Pancreas (tissue), 10 donors: ENCODE results near the gene DDX1. TPM values are rescaled to one million over a fixed set of nuclear protein-coding genes. Genes with fewer than 3 reads are reported as not detected.

Experiments used
- ATAC-seq, 4 donors: fragments of 200-7000 bp; cut with Tn5 transposase; one replicate each; pipeline versions ENCODE4 v1.8.0 to v1.9.1; 2020; ENCODE audit warnings: mild to moderate bottlenecking in 4 of 4, moderate library complexity in 4 of 4
- DNase-seq, 6 donors: peaks; one replicate each; pipeline ENCODE4 v3.0.0-alpha.2; 2020
- FAIRE-seq: peaks from 2 replicates; lab custom pipeline; 2012; peaks lifted over from hg19 to GRCh38; lab: Jason Lieb, UNC
- H3K27ac ChIP-seq, 4 donors: fragments of 200-600 bp; sonication (generic); 1 replicate in 3 of 4; 2 replicates in 1 of 4; pipeline versions ENCODE4 v1.5.0 to v1.8.0; 2020
- H3K27me3 ChIP-seq, 4 donors: fragments of 200-600 bp; one replicate each; pipeline ENCODE4 v1.8.0; 2021
- H3K36me3 ChIP-seq, 3 donors: fragments of 200-600 bp; sonication (generic) in 1 of 3; one replicate each; pipeline versions ENCODE4 v1.5.0 to v1.8.0; 2020 to 2021
- H3K4me1 ChIP-seq, 3 donors: fragments of 200-600 bp; one replicate each; pipeline ENCODE4 v1.8.0; 2021
- H3K4me3 ChIP-seq, 4 donors: fragments of 200-600 bp; sonication (generic) in 2 of 4; one replicate each; pipeline versions ENCODE4 v1.5.0 to v1.8.0; 2020 to 2021
- H3K9me3 ChIP-seq, 4 donors: fragments of 200-600 bp; one replicate each; pipeline ENCODE4 v1.8.0; 2021
- CTCF ChIP-seq, 4 donors: fragments of 200-600 bp; sonication (generic) in 3 of 4; IDR thresholded peaks; one replicate each; pipeline versions ENCODE4 v1.5.0 to v1.8.0; 2021; ENCODE audit warnings: antibody characterized with exemption in 4 of 4
- WGBS, 2 donors: extraction: QIAGEN DNeasy Blood & Tissue Kit; methylation state at CpG; one replicate each; pipeline ENCODE4 v1.1.7; 2013; 5-methylcytosine and 5-hydroxymethylcytosine counted together
- intact Hi-C, 3 donors: fragments of 100-400 bp; cut with DNase I; formaldehyde crosslinking; loops; one replicate each; pipeline versions ENCODE4 v1.11.1 to v1.14.2; 2022
- polyA plus RNA-seq, 2 donors: library from polyadenylated mRNA; stranded (reverse); fragments of 200-250 nt; gene quantifications; one replicate each; pipeline ENCODE4 v1.2.3, GENCODE V29; 2013
- total RNA-seq, 6 donors: library from RNA; stranded (reverse); fragmentation: NEBNext Ultra II Directional in 4 of 6; extraction: Animal tissue kit (Norgen Biotek cat#: 25700) in 4 of 6; gene quantifications; one replicate each; pipeline versions ENCODE4 v1.2.1 to v1.2.4, GENCODE V29; 2021 to 2023
- donor health status: healthy with polysubstance abuse.
- donor health status: DM: no; HTN: no; CAD: no; lungs with moderate emphysema.
- donor health status: DM: no; HTN: no; CAD: no.
- donor health status: control.
- donor health status: control.
- donor health status: Bipolar disorder and iron deficiency.
- donor health status: DM: yes; HTN: yes; CAD: no.
- donor health status: DM: no; HTN: no; CAD: no.
- donor health status: DM: no; HTN: no; CAD: no.
- donor health status: DM: yes; HTN: yes; CAD: no.

Gene DDX1
- total and polyA plus RNA-seq, 8 donors: 25.5 to 55.1 (median 43.1) TPM

DNA sequence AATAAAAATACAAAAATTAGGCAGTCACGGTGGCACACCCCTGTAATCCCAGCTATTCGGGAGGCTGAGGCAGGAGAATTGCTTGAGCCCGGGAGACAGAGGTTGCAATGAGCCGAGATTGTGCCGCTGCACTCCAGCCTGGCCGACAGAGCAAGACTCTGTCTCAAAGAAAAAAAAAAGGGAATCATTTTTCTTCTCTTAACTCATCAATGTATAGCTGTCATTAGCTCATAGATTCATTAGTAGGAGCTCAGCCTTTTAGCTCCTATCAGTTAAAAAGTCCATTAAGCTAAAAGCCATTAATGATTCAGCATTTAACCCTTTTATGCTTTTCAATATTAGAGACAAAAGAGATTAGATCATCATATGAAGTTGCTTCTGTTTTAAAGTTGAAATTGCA, 24.8 kb upstream of the DDX1 start:
- H3K4me3 ChIP-seq: no peak overlapping the region
- DNase-seq: no peak
- no peak for ATAC-seq
- H3K36me3 ChIP-seq: no peaks in the 10 kb centered on the region
- no peaks in the 10 kb centered on the region for H3K9me3 ChIP-seq
- WGBS, 2 donors: 72 to 78% methylated on average over 6 of the region's 6 CpGs
- intact Hi-C loops: no loop called here
- no peak for TF ChIP-seq CTCF (IDR thresholded peaks at IDR 0.05)
- FAIRE-seq: no peak
- no peaks in the 10 kb centered on the region for H3K27me3 ChIP-seq
- H3K4me1 ChIP-seq: peaks cover 0 to 4% (median 0%) of the 10 kb centered on the region in 3 donors
- H3K27ac ChIP-seq: no peak overlapping the region

DNA sequence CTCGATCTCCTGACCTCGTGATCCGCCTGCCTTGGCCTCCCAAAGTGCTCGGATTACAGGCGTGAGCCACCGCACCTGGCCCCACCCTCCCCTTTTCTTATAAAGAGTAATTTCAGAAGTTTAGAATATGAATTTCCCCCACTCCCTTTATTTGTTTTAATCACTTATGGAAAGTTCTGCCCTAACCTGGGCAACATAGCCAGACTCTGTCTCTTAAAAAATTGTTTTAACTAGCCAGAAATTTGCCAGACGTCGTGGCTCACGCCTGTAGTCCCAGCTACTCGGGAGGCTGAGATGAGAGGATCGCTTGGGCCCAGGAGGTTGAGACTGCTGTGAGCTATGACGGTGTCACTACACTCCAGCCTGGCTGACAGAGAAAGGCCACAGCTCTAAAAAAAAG, 22.8 kb upstream of the DDX1 start:
- DNase-seq (no peak), FAIRE-seq (no peak), ATAC-seq (no peak)
- H3K36me3 ChIP-seq: no peaks in the 10 kb centered on the region
- no peak for TF ChIP-seq CTCF (IDR thresholded peaks at IDR 0.05)
- H3K4me3 ChIP-seq: no peak overlapping the region
- 85 to 89% methylated on average over 12 of the region's 12 CpGs for WGBS, 2 donors
- no peak overlapping the region for H3K27ac ChIP-seq
- no peaks in the 10 kb centered on the region for H3K27me3 ChIP-seq
- no peaks in the 10 kb centered on the region for H3K9me3 ChIP-seq
- intact Hi-C loops: no loop called here
- H3K4me1 ChIP-seq: no peaks in the 10 kb centered on the region

DNA sequence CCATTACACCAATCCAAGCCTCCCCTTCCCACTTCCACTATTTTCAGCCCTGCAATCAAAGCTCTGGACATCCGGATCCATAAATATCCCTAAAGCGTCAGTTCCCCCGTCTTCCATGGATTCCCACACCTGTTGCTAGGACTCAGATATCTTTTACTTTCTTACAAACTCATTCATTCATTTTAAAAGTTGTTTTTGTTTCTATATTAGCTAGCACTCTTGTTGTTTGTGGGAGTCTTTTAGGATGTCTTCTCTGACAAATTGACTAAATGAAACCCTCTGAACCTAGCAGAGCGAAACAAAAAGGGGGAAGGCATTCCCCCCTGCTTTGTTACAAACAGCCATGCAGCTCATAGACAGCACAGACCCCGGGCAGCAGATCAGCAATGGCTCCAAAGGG, 21.6 kb upstream of the DDX1 start:
- TF ChIP-seq CTCF (IDR thresholded peaks at IDR 0.05): no peak
- ATAC-seq (no peak), FAIRE-seq (no peak), DNase-seq (no peak)
- no peaks in the 10 kb centered on the region for H3K9me3 ChIP-seq
- no peaks in the 10 kb centered on the region for H3K36me3 ChIP-seq
- H3K27me3 ChIP-seq: no peaks in the 10 kb centered on the region
- 54 to 67% methylated on average over 5 of the region's 5 CpGs for WGBS, 2 donors
- H3K4me3 ChIP-seq: no peak overlapping the region
- intact Hi-C loops: no loop called here
- H3K27ac ChIP-seq: no peak overlapping the region
- H3K4me1 ChIP-seq: no peaks in the 10 kb centered on the region

DNA sequence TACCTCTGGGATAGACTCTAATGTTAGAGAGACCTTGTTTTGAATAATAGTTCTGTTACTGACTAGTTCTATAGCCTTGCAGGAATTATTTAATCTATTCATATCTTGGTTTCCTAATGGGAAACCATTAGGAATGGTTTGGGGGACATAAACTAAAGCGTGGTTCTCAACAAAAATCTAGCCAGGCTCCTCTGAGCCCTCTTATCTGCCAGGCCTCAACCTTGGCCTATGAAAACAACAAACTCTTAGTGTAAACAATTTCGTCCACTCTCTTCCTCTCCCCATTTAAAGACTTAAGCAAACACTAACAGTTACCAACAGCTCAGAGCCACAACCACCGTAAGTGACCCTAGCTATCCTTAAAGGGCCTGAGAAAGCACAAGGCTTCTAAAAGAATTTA, 19.9 kb upstream of the DDX1 start:
- no peak for TF ChIP-seq CTCF (IDR thresholded peaks at IDR 0.05)
- no peaks in the 10 kb centered on the region for H3K4me1 ChIP-seq
- no peaks in the 10 kb centered on the region for H3K36me3 ChIP-seq
- H3K27ac ChIP-seq: no peak overlapping the region
- ATAC-seq: no peak
- no peak overlapping the region for H3K4me3 ChIP-seq
- FAIRE-seq: no peak
- intact Hi-C loops: no loop called here
- no peak for DNase-seq
- no peaks in the 10 kb centered on the region for H3K9me3 ChIP-seq
- no peaks in the 10 kb centered on the region for H3K27me3 ChIP-seq
- 46 to 48% methylated on average over 3 of the region's 3 CpGs for WGBS, 2 donors

DNA sequence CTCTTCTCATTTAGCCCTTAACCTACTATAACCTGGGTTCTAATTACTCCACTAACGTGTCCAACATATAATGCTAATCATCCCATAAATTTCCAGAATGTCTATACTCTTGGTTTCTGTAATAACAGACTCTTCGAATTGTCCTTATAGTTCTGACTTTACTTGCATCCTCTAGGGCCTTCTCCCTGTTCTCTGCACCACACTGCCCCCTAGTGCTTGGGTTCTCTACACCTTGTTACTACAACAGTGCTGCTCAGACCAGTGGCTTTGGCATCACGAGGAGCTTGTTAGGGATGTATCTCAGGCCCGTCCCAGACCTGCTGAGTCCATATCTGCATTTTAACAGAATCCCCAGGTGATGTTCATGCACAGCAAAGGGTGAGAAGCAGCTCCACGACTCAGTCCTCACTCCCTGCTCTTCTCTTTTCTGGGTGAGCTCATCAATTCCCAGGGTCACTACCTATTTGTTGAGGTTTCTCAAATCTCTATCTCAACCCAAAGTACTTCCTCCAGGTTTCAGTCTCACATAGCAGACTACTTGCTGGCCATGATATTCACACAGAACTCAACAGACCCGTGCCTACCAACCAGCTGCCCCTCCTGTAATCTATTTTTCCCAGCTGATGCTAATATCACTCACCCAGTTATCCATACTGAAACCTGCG, 14.5 kb upstream of the DDX1 start:
- no peak for FAIRE-seq
- Histone ChIP-seq H3K9me3 (no peaks in the 10 kb centered on the region), H3K4me3 (no peak overlapping the region), H3K36me3 (no peaks in the 10 kb centered on the region), H3K27me3 (no peaks in the 10 kb centered on the region), H3K27ac (no peak overlapping the region), H3K4me1 (no peaks in the 10 kb centered on the region)
- intact Hi-C loops: no loop called here
- DNase-seq: peak; percentile 68 to 89 (median 83)
- TF ChIP-seq CTCF (IDR thresholded peaks at IDR 0.05): peak; percentile 48 to 68 (median 60)
- peak; percentile 76 to 98 (median 96) for ATAC-seq
- WGBS, 2 donors: 17 to 18% methylated on average over 7 of the region's 7 CpGs
